Transverse colon (tissue), 4 donors: Measurements from ENCODE around the gene GP1BA.

Experiments
- EP300 ChIP-seq: sonication (generic); formaldehyde crosslinking; IDR thresholded peaks from one replicate; pipeline ENCODE4 v1.6.1; 2017; ENCODE audit warnings: antibody characterized with exemption, low read depth
- POLR2AphosphoS5 ChIP-seq, 3 donors: sonication (generic); formaldehyde crosslinking; IDR thresholded peaks; one replicate each; pipeline ENCODE4 v1.6.1; 2016; ENCODE audit warnings: antibody characterized with exemption in 3 of 3
- TF ChIP-seq, protein P1 (sequence below), 5 experiments: fragments of 200-600 bp in 3 of 5; fragments of 450-650 bp in 2 of 5; sonication (generic) in 3 of 5; IDR thresholded peaks; 1 replicate in 2 of 5; 2 replicates in 3 of 5; pipeline ENCODE4 v1.5.1; 2016 to 2017; ENCODE audit warnings: antibody characterized with exemption in 5 of 5, inconsistent platforms in 3 of 5, mild to moderate bottlenecking in 2 of 5, moderate library complexity in 1 of 5

DNA sequence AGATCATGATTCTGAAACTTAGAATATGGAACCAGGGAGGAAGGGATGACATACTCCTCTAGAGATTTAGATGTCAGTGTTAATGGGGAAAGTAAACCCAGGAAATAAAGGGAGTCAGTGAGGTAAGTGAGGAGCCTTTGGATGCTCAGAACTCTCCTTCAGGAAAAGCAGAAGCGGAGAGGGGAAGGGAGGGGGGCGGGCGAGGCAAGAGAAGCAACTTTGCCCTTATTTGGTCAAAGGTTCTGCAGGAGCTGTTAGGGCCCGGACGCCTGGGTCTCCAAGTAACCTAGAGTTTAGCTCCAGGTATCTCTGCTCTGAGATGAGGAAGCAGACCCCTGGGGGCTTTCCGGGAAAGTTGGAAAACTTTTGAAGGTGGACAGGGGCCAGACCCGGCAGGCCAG is 14.9 kb downstream of the GP1BA start:
- TF ChIP-seq, protein P1, sequence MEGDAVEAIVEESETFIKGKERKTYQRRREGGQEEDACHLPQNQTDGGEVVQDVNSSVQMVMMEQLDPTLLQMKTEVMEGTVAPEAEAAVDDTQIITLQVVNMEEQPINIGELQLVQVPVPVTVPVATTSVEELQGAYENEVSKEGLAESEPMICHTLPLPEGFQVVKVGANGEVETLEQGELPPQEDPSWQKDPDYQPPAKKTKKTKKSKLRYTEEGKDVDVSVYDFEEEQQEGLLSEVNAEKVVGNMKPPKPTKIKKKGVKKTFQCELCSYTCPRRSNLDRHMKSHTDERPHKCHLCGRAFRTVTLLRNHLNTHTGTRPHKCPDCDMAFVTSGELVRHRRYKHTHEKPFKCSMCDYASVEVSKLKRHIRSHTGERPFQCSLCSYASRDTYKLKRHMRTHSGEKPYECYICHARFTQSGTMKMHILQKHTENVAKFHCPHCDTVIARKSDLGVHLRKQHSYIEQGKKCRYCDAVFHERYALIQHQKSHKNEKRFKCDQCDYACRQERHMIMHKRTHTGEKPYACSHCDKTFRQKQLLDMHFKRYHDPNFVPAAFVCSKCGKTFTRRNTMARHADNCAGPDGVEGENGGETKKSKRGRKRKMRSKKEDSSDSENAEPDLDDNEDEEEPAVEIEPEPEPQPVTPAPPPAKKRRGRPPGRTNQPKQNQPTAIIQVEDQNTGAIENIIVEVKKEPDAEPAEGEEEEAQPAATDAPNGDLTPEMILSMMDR (IDR thresholded peaks at IDR 0.05): no peak
- no peak for TF ChIP-seq EP300
- no peak for TF ChIP-seq POLR2AphosphoS5 (IDR thresholded peaks at IDR 0.05)
